ENCODE data around the gene CSKMT. TPM values are rescaled to one million over a fixed set of nuclear protein-coding genes. Genes with fewer than 3 reads are reported as not detected.

The CSKMT gene, protein sequence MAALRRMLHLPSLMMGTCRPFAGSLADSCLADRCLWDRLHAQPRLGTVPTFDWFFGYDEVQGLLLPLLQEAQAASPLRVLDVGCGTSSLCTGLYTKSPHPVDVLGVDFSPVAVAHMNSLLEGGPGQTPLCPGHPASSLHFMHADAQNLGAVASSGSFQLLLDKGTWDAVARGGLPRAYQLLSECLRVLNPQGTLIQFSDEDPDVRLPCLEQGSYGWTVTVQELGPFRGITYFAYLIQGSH
- 11.1 to 17.8 TPM (median 15.6 TPM) in 5 replicates for total RNA-seq (2022; extraction: Qiagen RNA extraction; ENCODE audit: low read depth)

DNA sequence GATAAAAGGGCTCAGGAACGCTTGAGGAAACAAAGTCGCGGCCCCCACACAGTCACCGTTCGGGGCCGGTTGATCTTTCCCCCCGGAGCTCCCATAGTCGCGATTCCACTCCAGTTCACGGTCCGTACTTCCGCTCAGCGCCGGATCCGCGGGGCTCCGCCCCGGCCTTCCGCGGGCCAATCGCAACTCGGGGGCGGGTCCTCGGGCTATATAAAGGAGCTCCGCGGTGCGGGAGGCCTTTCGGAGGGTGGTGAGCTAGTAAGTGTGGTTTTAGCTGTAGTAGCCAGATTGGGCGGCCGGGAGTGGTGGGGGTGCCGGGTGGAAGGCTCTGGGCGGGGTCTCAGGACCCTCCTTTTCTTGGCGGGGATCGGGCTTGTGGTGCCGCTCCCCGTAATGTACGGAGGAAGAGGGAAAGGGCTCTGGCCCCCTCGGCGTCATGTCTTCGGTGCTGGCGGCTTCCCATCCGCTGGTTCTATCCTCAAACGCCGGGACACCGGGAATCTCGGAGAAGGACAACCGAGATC, at the start of gene CSKMT, which contains the start of gene C11orf98:
CSKMT (plus strand) TSS at position 238 of the 524 bp plus-strand sequence. CDS start 568 bp downstream, outside the sequence.
C11orf98 (minus strand) TSS at position 136 of the 524 bp plus-strand sequence; CDS start at position 95, 41 bp downstream.

DNA sequence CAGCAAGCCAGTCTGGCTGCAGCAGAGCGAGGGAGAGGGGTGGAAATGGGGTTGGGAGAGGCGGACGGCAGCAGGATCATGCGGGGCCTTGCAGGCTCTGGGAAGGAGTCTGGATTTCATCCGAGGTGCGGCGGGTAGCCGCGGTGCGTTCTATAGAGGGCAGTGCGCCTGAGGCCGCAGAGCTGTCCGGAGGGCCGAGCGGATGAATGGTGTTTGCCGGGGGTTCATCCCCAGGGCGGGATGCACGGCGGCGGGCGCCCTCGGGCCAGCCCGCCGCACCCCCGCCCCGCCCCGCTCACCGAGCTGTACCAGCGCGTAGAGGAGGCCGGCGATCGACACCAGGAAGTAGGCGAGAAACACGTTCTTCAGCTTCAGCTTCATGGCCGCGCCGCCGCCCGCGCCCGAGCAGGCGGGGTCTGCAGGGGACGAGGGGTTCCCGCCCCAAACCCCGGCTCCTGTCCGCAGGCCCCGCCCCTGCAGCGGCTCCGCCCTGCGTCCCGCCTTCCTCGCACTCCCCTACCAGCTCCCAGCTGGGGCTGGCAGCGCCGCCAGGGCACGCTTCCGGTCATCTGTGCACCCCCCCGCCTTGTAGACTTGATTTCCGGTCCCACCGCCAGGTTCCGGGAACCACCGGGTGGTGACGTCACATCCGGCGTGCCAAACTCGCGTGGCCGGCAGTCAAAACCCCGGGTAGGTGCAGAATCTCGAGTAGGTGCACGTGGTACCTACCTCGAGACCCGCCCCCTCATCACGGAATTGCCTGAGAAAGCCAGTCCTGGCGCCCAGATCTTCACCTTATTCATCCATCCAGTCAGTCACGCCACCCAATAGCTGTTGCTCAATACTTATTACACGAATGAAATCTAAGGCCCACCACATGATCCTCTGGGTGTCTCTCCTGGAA, 43.3 kb upstream of the CSKMT start, which contains the start of gene B3GAT3:
B3GAT3 (minus strand) TSS at position 420 of the 904 bp plus-strand sequence; CDS start at position 381, 39 bp downstream.

DNA sequence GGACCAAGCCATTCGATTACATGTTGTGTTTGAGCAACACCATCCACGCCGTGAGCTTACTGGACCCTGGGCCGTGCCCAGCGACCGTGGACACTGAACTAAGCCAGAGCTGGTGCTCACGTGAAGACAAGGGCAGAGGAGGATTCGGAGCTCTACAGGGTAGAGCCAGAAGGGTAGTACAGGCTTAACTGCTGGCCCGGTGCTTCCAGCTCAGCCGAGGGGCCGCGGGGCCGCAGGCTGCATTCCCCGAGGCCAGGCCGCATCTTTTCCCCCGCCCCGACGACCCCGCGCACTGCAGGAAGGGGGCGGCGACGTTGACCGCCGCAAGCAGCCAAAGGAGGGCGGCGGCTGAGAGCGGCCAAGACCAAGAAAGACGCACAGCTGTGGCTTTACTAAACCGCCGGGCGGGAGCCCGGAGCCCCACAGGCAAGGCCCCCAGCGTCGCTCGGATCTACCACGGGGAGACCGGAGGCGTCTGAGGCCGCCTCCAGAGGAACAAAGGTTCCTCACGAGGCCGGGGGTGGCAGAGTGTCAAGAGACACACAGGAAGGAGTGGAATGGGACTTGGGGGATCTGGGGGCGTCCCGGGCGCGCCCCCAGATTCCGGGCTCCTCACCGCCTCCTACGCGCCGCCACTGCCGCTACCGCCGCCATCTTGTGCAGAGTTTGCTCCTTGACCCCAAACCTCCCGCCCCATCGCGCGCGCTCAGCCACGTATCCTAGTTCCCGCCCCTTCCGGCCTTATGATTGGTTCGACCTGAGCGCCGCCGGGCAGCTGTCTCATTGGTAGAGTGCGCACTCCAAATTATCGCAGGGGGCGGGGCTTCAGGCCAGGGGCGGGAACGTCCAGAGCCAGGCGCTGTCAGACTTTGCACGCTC, 18.9 kb upstream of the CSKMT start, which contains the start of gene GANAB:
GANAB (minus strand) TSS at position 668 of the 879 bp plus-strand sequence; CDS start at position 654, 14 bp downstream.

DNA sequence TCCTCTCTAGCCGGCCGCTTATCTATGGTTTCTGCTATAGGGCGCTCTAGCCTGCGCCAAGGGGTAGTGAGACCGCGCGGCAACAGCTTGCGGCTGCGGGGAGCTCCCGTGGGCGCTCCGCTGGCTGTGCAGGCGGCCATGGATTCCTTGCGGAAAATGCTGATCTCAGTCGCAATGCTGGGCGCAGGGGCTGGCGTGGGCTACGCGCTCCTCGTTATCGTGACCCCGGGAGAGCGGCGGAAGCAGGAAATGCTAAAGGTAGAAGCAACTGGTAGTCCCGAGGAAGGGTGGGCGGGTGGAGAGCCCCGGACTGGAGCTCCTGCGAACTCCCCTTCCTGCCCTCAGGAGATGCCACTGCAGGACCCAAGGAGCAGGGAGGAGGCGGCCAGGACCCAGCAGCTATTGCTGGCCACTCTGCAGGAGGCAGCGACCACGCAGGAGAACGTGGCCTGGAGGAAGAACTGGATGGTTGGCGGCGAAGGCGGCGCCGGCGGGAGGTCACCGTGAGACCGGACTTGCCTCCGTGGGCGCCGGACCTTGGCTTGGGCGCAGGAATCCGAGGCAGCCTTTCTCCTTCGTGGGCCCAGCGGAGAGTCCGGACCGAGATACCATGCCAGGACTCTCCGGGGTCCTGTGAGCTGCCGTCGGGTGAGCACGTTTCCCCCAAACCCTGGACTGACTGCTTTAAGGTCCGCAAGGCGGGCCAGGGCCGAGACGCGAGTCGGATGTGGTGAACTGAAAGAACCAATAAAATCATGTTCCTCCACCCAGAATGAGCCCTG, 6.7 kb downstream of the CSKMT start, which contains the start of the genes LBHD1 and UQCC3:
LBHD1 (minus strand) TSS at position 660 of the 782 bp plus-strand sequence. CDS start 2,236 bp downstream, outside the sequence.
UQCC3 (plus strand) TSS at position 66 of the 782 bp plus-strand sequence; CDS start at position 139, 73 bp downstream.

DNA sequence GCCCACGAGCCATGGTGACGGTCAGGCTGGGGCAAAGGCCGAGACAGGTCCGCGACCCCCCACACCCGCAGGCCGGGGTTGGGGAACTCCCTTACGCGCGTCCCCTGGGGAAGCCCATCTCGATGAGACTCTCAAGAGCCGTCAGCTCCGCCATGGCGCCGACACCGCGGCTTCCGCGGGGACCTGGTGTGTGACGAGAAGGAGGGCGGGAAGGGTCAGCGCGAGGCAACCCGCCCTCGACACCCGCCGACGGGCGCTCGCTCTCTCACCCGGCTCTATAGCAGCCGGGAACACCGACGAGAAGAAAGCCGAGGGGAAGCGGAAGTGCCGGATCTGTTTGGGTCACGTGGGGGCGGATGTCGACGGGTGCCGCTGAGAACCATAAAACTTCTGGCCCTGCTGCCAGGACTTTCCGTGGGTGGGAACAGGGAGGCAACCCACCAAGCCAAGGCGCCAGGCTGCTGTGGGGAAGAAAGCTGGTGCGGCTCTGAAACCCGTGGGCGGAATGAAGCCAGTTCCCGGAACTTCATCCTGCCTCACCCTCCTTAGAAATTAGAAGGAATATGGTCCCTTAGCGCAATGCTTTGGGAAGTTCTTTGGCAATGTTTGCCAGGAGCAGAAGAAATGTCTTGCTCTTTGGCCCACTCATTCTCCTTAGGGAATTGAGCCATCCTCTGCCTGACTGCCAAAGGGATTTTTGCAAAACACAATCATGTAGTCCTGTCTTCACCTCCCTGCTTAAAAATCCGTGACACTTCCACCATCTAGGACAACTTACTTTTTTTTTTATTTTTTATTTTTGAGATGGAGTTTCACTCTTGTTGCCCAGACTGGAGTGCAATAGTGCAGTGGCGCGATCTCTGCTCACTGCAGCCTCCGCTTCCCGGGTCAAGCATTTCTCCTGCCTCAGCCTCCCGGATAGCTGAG, 13.9 kb downstream of the CSKMT start, which contains the start of gene UBXN1:
UBXN1 (minus strand) TSS at position 304 of the 927 bp plus-strand sequence; CDS start at position 154, 150 bp downstream.

DNA sequence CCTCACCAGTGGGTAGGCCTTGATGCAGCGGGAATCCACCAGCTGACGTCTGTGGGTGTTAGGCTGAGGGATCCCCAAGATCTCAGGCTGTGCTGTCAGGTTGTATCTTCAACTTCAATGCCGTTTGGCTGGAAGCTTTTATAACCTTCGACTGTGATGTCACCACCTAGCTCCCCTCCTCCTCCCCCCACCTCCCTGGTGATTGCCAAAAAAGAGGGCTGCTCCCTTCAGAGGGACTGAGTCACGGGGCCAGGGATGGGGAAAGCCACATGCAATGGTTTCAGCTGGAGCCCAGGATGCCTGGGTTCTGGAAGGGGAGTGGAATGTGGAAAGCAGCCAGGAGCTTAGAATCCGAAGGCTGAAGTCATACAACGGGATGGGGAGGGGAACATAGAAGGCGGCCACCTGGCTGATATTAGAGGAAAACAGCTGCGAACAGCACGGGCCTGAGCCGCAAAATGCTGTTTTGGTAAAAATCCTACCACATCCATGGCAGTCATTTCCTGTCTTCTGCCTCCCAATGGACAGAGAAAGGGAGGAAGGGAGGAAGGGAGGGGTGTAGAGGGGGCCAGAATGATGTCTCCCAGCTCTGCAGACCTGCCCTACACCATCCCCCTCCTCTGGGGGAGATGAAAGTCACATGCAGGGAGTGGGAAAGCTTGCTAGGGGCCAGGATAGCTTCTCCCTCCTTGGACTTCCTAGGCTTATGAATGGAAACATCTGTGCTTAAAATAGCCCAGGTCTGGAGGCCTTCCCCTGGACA, 24.5 kb downstream of the CSKMT start, which contains the start of gene LRRN4CL:
LRRN4CL (minus strand) TSS at position 110 of the 763 bp plus-strand sequence. CDS start 1,022 bp downstream, outside the sequence.

DNA sequence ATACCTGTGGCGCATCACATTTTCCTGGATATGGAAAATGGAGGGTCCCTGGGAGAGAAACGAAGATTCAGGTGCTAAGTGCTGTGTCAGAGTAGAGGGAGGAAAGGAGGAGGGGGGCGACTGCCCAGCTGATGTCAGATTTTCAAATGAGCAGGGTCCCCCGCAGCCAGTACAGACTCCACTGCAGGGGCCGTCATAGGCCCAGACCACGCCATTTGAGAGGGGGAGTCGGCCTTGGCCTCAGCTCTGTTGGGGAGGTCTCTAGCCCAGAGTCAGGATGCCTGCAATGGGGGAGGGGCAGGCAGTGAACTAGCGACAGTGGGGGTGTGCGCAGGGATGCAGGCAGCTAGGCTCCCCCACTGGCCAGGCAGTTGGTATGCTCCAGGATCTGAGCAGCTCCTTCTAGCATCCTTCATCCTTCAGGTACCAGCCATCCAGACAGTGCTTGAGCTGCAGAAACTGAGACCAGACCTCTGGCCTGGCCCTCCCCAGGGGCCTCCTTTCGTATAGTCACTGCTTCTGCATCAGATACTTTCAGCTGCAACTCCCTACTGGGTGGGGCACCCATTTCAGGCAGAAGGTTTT, 42.3 kb downstream of the CSKMT start, which contains the start of the genes BSCL2 and GNG3:
BSCL2 (minus strand) TSS at position 148 of the 585 bp plus-strand sequence. CDS start 229 bp downstream, outside the sequence.
GNG3 (plus strand) TSS at position 400 of the 585 bp plus-strand sequence. CDS start 620 bp downstream, outside the sequence.

Other genes starting within 250 kb of the CSKMT start
- 0.39 TPM in 1 of 5 replicates, not detected in the others for gene SCGB1A1, start 246.3 kb upstream of the CSKMT start, total RNA-seq (2022; extraction: Qiagen RNA extraction; ENCODE audit: low read depth)
- 186 to 202 TPM (median 195 TPM) in 5 replicates for gene AHNAK, start 118.5 kb upstream of the CSKMT start, total RNA-seq (2022; extraction: Qiagen RNA extraction; ENCODE audit: low read depth)
- 1,853 to 2,125 TPM (median 1,992 TPM) in 5 replicates for gene EEF1G, start 91.4 kb upstream of the CSKMT start, total RNA-seq (2022; extraction: Qiagen RNA extraction; ENCODE audit: low read depth)
- gene TUT1, start 73.8 kb upstream of the CSKMT start, total RNA-seq (2022; extraction: Qiagen RNA extraction; ENCODE audit: low read depth) = 11.5 to 15.8 TPM (median 13.0 TPM) in 5 replicates
- 83.9 to 88.1 TPM (median 84.8 TPM) in 5 replicates for gene MTA2, start 63.4 kb upstream of the CSKMT start, total RNA-seq (2022; extraction: Qiagen RNA extraction; ENCODE audit: low read depth)
- 15.6 to 28.5 TPM (median 24.4 TPM) in 5 replicates for gene EML3, start 52.5 kb upstream of the CSKMT start, total RNA-seq (2022; extraction: Qiagen RNA extraction; ENCODE audit: low read depth)
- 2.6 to 4.7 TPM (median 3.8 TPM) in 5 replicates for gene ROM1, start 52.1 kb upstream of the CSKMT start, total RNA-seq (2022; extraction: Qiagen RNA extraction; ENCODE audit: low read depth)
- 38.7 to 56.9 TPM (median 51.6 TPM) in 5 replicates for gene B3GAT3, start 43.3 kb upstream of the CSKMT start, total RNA-seq (2022; extraction: Qiagen RNA extraction; ENCODE audit: low read depth)
- 241 to 274 TPM (median 257 TPM) in 5 replicates for gene GANAB, start 18.7 kb upstream of the CSKMT start, total RNA-seq (2022; extraction: Qiagen RNA extraction; ENCODE audit: low read depth)
- gene INTS5, start 12.0 kb upstream of the CSKMT start, total RNA-seq (2022; extraction: Qiagen RNA extraction; ENCODE audit: low read depth) = 15.2 to 22.5 TPM (median 21.2 TPM) in 5 replicates
- 130 to 179 TPM (median 143 TPM) in 5 replicates for gene C11orf98, start 102 bp upstream of the CSKMT start, total RNA-seq (2022; extraction: Qiagen RNA extraction; ENCODE audit: low read depth)
- 24.4 to 38.3 TPM (median 37.7 TPM) in 5 replicates for gene UQCC3, start 6.4 kb downstream of the CSKMT start, total RNA-seq (2022; extraction: Qiagen RNA extraction; ENCODE audit: low read depth)
- 5.0 to 5.5 TPM (median 5.2 TPM) in 5 replicates for gene LBHD1, start 7.0 kb downstream of the CSKMT start, total RNA-seq (2022; extraction: Qiagen RNA extraction; ENCODE audit: low read depth)
- gene UBXN1, start 13.8 kb downstream of the CSKMT start, total RNA-seq (2022; extraction: Qiagen RNA extraction; ENCODE audit: low read depth) = 108 to 131 TPM (median 123 TPM) in 5 replicates
- gene LRRN4CL, start 24.2 kb downstream of the CSKMT start, total RNA-seq (2022; extraction: Qiagen RNA extraction; ENCODE audit: low read depth) = 0.07 to 0.13 TPM (median 0.13 TPM) in 3 of 5 replicates, not detected in the others
- gene BSCL2, start 42.1 kb downstream of the CSKMT start, total RNA-seq (2022; extraction: Qiagen RNA extraction; ENCODE audit: low read depth) = 55.6 to 100 TPM (median 73.5 TPM) in 5 replicates
- not detected in 5 replicates for gene GNG3, start 42.4 kb downstream of the CSKMT start, total RNA-seq (2022; extraction: Qiagen RNA extraction; ENCODE audit: low read depth)
- gene HNRNPUL2, start 62.1 kb downstream of the CSKMT start, total RNA-seq (2022; extraction: Qiagen RNA extraction; ENCODE audit: low read depth) = 35.2 to 46.4 TPM (median 41.7 TPM) in 5 replicates
- gene TTC9C, start 63.2 kb downstream of the CSKMT start, total RNA-seq (2022; extraction: Qiagen RNA extraction; ENCODE audit: low read depth) = 29.5 to 36.2 TPM (median 31.1 TPM) in 5 replicates
- 1.6 to 2.6 TPM (median 1.8 TPM) in 5 replicates for gene ZBTB3, start 88.8 kb downstream of the CSKMT start, total RNA-seq (2022; extraction: Qiagen RNA extraction; ENCODE audit: low read depth)
- 167 to 202 TPM (median 180 TPM) in 5 replicates for gene POLR2G, start 96.3 kb downstream of the CSKMT start, total RNA-seq (2022; extraction: Qiagen RNA extraction; ENCODE audit: low read depth)
- 11.5 to 18.4 TPM (median 15.2 TPM) in 5 replicates for gene TAF6L, start 106.1 kb downstream of the CSKMT start, total RNA-seq (2022; extraction: Qiagen RNA extraction; ENCODE audit: low read depth)
- gene TMEM179B, start 122.1 kb downstream of the CSKMT start, total RNA-seq (2022; extraction: Qiagen RNA extraction; ENCODE audit: low read depth) = 67.2 to 92.9 TPM (median 90.6 TPM) in 5 replicates
- 18.1 to 30.6 TPM (median 28.2 TPM) in 5 replicates for gene TMEM223, start 126.7 kb downstream of the CSKMT start, total RNA-seq (2022; extraction: Qiagen RNA extraction; ENCODE audit: low read depth)
- gene NXF1, start 140.1 kb downstream of the CSKMT start, total RNA-seq (2022; extraction: Qiagen RNA extraction; ENCODE audit: low read depth) = 45.5 to 57.5 TPM (median 52.4 TPM) in 5 replicates
- 19.1 to 27.8 TPM (median 25.8 TPM) in 5 replicates for gene STX5, start 166.7 kb downstream of the CSKMT start, total RNA-seq (2022; extraction: Qiagen RNA extraction; ENCODE audit: low read depth)
- not detected in 5 replicates for gene TEX54, start 167.5 kb downstream of the CSKMT start, total RNA-seq (2022; extraction: Qiagen RNA extraction; ENCODE audit: low read depth)
- gene WDR74, start 174.3 kb downstream of the CSKMT start, total RNA-seq (2022; extraction: Qiagen RNA extraction; ENCODE audit: low read depth) = 72.4 to 87.2 TPM (median 85.8 TPM) in 5 replicates
- gene SLC3A2, start 215.6 kb downstream of the CSKMT start, total RNA-seq (2022; extraction: Qiagen RNA extraction; ENCODE audit: low read depth) = 882 to 1,078 TPM (median 1,030 TPM) in 5 replicates

Data from A549 treated with RU486 at 1 μM for 4 hours (cell line).